Measurements from ENCODE around the gene BECN2.

The BECN2 gene

GRCh38 chr1:241994171-241994570, 36.6 kb downstream of the BECN2 start:
- no peak for TF ChIP-seq CTCF (conservative IDR thresholded peaks at IDR 0.05; ENCODE audit: low read depth, low read length)
- no peak for DNase-seq (ENCODE audit: low read depth)
- H3K4me3 ChIP-seq (ENCODE audit: low read depth, low read length), result no peak overlapping the region

DNA sequence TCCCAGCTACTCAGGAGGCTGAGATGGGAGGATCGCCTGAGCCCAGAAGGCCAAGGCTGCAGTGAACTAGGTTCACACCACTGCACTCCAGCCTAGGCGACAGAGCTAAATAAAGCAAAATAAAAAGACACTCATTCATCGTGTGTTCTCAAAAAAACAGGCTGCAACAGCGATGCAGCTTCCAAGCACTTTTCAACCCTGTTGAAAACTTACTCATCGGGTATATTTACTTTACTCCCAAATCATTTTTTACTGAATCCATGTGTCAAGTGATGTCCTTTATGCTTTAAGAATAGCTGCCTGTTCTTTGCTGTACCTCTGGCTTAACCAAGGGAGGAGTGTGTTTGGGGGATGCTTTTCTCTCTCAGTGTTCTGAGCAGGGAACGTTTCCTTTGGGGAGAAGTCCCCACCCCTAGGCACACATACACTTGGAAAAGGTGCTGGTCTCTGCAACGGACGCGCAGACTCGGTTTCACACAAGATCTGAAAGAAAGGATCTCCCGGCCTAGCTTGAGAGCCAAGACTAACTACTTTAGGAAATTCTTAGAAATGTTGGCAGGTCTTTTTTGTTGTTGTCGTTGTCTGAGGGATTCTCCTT, 39.9 kb downstream of the BECN2 start:
- DNase-seq (ENCODE audit: low read depth), result no peak
- TF ChIP-seq CTCF (conservative IDR thresholded peaks at IDR 0.05; ENCODE audit: low read depth, low read length), result no peak
- no peak overlapping the region for H3K4me3 ChIP-seq (ENCODE audit: low read depth, low read length)

- DNase-seq (ENCODE audit: low read depth), result peak; percentile 79
- peak; percentile 79 for TF ChIP-seq CTCF (conservative IDR thresholded peaks at IDR 0.05; ENCODE audit: low read depth, low read length)
- H3K4me3 ChIP-seq (ENCODE audit: low read depth, low read length), result peak overlapping the region; percentile 57
Measured at GRCh38 chr1:241998412-241998921, 40.9 kb downstream of the BECN2 start.

- H3K4me3 ChIP-seq (ENCODE audit: low read depth, low read length), result peak within 1 kb of the TSS; percentile 57
- TF ChIP-seq CTCF (conservative IDR thresholded peaks at IDR 0.05; ENCODE audit: low read depth, low read length), result no peak
- DNase-seq (ENCODE audit: low read depth), result no peak
Measured at GRCh38 chr1:241999026-241999425, 41.5 kb downstream of the BECN2 start, which contains the start of gene MAP1LC3C. TSS of gene MAP1LC3C (minus strand) at chr1:241999098. CDS start at chr1:241999008, 90 bp downstream.

GRCh38 chr1:242000434-242000833, 42.9 kb downstream of the BECN2 start:
- no peak for DNase-seq (ENCODE audit: low read depth)
- no peak for TF ChIP-seq CTCF (conservative IDR thresholded peaks at IDR 0.05; ENCODE audit: low read depth, low read length)
- H3K4me3 ChIP-seq (ENCODE audit: low read depth, low read length), result no peak overlapping the region

- TF ChIP-seq CTCF (conservative IDR thresholded peaks at IDR 0.05; ENCODE audit: low read depth, low read length), result no peak
- DNase-seq (ENCODE audit: low read depth), result no peak
Measured at GRCh38 chr1:242002072-242002471, 44.5 kb downstream of the BECN2 start.

DNA sequence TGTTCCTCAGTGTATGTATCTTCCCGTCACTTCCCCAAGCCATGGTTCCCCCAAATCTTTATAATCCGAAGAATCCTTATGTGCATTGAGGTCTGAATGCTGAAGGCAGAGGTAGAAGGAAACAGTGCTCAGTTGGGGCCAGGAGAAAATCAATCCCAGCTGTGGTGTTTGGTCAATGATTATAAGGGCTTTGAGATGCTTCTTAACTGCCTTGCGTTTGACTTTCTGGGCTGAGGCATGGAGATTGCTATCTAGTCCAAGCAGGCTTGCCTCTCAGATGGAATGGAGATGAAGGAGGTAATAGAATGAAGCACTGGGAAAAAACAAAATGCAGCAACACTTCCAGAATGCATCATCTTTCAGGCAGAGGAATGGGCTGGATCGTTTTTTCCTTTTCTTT, 44.9 kb downstream of the BECN2 start:
- TF ChIP-seq CTCF (conservative IDR thresholded peaks at IDR 0.05; ENCODE audit: low read depth, low read length), result no peak
- no peak overlapping the region for H3K4me3 ChIP-seq (ENCODE audit: low read depth, low read length)
- no peak for DNase-seq (ENCODE audit: low read depth)

More at GRCh38 chr1:242002072-242002471, 44.5 kb downstream of the BECN2 start:
- H3K4me3 ChIP-seq (ENCODE audit: low read depth, low read length), result no peak overlapping the region

All from choroid plexus epithelial cell (primary cell).